GM12892 (cell line): ENCODE measurements around the gene AK8.

Source experiments
- POLR2A ChIP-seq: IDR thresholded peaks from 2 replicates; pipeline ENCODE4 v1.6.1; 2011; ENCODE audit warnings: low read depth, low read length, control low read depth
- TAF1 ChIP-seq: IDR thresholded peaks from 2 replicates; pipeline ENCODE4 v1.6.1; 2011; ENCODE audit warnings: low read depth, mild to moderate bottlenecking, control low read depth, low read length, borderline replicate concordance

GRCh38 chr9:132813115-132813771, 64.8 kb downstream of the AK8 start:
- no peak for TF ChIP-seq POLR2A
- TF ChIP-seq TAF1, result no peak
